NCI-H2107 treated with DMSO at 0.1 percent for 48 hours (cell line): ENCODE measurements around the gene CELSR3.

ENCODE experiments used
- DNase-seq: peaks from one replicate; lab custom pipeline; 2025; ENCODE audit not compliant: unreplicated experiment; lab: John Stamatoyannopoulos, UW

The CELSR3 gene

GRCh38 chr3:48634661-48635221 lies 27.9 kb downstream of the CELSR3 start:
- no peak for DNase-seq

DNA sequence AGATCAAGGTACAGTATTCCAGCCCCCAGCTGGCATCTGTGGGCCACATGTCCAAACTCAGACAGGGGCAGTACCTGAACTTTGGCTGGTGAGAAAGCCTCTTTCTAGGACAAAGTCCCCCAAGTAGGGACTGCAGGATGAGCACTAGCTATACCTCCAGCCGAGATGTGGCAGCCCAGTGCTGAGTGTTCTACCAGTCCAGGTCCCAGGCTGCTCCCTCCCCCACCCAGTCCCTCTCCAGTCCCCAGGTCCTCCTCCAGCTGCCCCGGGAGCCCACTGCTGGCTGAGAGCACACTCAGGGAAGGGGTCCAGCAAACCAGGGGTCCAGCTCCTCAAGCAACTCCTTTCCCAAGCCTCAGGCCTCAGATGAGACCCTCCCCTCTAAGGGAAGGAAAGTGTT lies 28.9 kb downstream of the CELSR3 start:
- DNase-seq = no peak

- no peak for DNase-seq
Observed at GRCh38 chr3:48633256-48633655, 29.4 kb downstream of the CELSR3 start.

DNA sequence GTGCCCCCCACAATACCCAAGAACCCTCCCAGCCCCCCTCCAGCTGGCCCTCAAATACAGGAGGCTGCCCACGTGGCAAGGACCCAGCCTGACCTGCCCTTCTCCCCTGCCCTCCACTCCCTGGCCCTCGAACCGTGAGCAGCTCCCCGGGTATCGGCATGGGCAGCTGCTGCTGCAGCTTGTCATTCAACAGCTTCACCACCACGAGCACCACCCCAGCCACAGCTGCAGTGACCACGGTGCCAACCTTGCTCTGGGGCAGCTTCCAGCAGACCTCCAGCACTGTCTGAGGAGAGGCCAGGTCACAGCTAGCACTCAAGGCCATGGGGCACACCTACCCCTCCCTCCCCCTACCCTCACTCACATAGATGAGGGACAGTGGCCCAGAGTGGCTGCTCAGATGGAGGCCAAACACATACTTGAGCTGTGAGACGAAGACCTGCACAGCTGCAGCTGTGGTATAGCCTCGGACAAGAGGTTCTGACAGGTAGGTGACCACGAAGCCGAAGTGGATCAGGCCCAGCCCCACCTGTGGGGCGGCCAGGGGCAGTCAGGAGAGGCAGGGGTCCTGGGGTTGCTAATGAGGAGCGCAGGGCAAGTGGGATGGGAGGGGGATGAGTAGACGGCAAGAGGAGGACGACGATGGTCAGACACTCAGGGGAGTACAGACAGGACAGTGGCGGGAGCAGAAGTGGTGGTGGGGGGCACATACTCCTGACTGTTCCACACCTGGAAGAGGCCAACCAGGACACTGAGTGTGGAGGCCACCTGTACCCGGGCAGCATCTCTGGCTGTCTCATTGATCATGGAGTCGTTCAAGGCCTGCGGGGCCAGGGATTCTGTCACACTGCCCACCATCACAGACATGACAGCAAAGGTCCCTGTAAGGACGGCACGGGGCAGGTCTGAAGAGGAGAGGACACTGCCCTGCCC lies 30.9 kb downstream of the CELSR3 start:
- no peak for DNase-seq

DNA sequence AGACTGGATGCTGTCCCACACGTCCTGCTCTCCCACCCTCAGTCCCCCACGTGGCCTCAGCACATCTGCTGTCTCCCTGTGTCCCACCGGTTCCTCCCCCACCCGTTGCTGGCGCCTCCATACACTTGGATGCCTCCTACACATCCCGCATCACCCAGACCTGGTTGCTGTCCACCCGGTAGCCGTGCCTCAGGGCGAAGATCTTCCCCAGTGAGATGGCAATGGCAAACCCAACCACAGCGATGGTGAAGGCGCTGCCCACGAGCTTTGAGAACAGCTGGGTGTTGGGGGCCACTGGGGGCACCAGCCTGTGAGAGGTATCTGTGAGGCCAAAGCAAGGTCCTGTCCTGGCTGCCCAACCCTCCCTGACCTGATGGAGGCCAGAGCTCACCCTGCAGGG lies 31.9 kb downstream of the CELSR3 start:
- no peak for DNase-seq

- no peak for DNase-seq
Observed at GRCh38 chr3:48630407-48630806, 32.3 kb downstream of the CELSR3 start.

GRCh38 chr3:48629894-48630293 lies 32.8 kb downstream of the CELSR3 start:
- DNase-seq = no peak

- no peak for DNase-seq
Observed at GRCh38 chr3:48628277-48629017, 34.2 kb downstream of the CELSR3 start.

GRCh38 chr3:48625600-48625999 lies 37.1 kb downstream of the CELSR3 start:
- no peak for DNase-seq

GRCh38 chr3:48624767-48625166 lies 37.9 kb downstream of the CELSR3 start:
- DNase-seq = no peak

DNA sequence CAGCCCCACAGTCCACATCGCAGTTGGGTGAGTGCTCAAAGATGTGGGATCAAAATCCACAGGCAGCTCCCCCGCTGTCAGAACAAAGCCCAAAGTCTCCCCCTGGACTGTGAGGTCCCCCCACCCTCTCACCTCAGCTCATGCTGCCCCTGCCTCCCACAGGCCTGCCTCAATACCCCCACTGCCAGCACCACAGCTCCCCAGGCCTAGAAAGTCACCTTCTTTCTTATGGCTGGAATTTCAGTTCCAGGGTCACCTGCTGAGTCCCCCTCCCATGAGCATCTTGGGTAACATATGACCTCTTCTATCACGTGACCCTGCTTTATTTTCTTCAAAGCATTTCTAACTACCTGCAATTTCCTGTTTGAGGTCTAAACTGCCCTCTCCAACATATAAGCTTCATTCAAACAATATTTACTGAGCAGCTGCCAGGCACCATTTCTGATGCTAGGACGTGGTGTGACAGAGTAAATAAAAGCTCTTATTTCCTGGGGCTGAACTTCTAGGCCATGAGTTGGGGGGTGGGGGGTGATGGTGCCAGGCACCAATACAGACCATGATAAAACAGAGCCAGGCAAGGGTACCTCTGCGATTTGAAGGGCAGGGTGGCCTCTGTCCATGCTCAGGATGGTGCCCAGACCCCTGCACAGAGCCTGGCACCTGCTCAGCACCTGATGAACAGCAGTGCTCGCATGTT lies 38.7 kb downstream of the CELSR3 start:
- peak; percentile 93 for DNase-seq

DNA sequence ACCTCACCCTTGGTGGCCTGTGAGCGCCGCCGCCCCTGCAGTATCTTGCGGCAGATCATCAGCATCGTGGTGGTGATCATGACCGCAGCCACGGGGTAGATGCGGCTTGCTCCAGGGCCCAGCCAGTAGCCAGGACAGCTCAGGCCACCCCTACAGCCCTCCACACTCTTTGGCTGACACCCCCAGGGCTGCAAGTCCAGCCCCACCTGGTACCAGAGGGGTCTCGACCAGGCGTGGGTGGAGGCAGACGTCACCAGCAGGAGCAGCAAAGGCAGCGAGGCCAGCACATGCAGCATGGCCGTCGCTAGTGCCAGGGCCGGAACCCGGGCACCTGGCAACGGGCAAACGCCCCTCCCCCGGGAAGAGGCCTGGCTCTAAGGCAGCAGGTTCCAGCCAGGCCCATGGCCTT lies 41.2 kb downstream of the CELSR3 start, which contains the start of gene TMEM89:
Gene TMEM89 (minus strand): TSS at position 309 of the 409 bp plus-strand sequence. CDS start 13 bp downstream, at position 296.
- no peak for DNase-seq

- no peak for DNase-seq
Observed at GRCh38 chr3:48619541-48620524, 42.9 kb downstream of the CELSR3 start.

DNA sequence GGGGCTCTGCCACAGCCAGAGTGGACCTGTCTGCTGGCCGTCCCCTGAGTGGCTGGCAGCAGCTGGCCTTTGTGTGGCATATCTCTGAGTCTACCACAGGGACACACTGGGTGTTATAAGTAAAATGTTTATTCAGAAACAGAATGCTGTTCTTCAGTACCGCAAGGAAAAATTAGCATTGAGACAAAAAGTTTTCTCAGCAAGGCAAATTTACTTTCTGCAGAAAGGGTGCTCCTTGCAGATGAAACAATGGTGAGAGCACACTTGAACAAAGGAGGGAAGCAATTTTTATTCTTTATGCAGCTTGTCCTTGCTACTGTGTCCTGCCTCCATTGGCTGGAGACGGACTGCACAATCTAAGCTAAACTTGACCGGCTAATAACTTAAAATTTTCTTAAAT lies 45.1 kb downstream of the CELSR3 start:
- no peak for DNase-seq

GRCh38 chr3:48614044-48614443 lies 48.6 kb downstream of the CELSR3 start:
- DNase-seq = no peak

GRCh38 chr3:48612309-48612708 lies 50.4 kb downstream of the CELSR3 start:
- DNase-seq = no peak

- peak; percentile 50 for DNase-seq
Observed at GRCh38 chr3:48609088-48610005, 53.3 kb downstream of the CELSR3 start, which contains the start of gene UQCRC1. Gene UQCRC1 (minus strand): TSS chr3:48609646. CDS start chr3:48609620, 26 bp downstream.

- no peak for DNase-seq
Observed at GRCh38 chr3:48607519-48607918, 55.2 kb downstream of the CELSR3 start.

GRCh38 chr3:48601622-48601994 lies 61.1 kb downstream of the CELSR3 start:
- DNase-seq = no peak
